Measurements from ENCODE around the gene CCDC69. TPM values are rescaled to one million over a fixed set of nuclear protein-coding genes. Genes with fewer than 3 reads are reported as not detected.

The CCDC69 gene
- total and polyA plus RNA-seq, 4 donors = 15.4 to 73.6 (median 61.9) TPM

DNA sequence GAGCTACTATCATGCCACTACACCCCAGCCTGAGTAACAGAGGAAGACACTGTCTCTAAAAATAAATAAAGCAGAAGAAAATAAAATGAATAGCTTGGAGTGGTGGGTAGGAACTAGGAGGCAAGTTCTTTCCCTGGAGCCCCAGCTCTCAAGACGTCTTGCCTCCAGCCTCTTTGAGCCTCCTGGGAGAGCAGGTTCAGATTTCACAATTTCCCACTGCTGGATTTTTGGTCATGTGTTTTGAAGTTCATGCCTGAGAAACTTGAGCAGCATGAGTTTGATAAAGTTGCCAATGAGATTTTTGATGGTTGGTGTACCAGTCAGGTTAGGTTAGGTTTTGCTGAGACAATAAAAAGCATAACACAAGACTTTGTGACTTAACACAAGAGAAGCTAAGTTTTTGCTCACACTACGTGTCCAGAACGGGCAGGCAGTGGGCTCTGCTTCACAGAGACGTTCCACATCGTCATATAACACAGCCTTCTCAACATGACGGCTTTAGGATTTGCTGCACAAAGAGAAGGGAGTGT, 4.1 kb upstream of the CCDC69 start:
- H3K9ac ChIP-seq (ENCODE audit: insufficient read depth in 1 of 2, low read length in 2 of 2) = no peak overlapping the region
- H3K9me3 ChIP-seq (ENCODE audit: control insufficient read depth in 4 of 4, insufficient read depth in 3 of 4, low read length in 3 of 4) = no peaks in the 10 kb centered on the region
- no peak overlapping the region for H3K27ac ChIP-seq (ENCODE audit: low read depth in 1 of 2, low read length in 1 of 2)
- no peak overlapping the region for H3K4me3 ChIP-seq
- 52 to 82% methylated on average over 6 of the region's 6 CpGs for WGBS, 2 donors
- no peak for ATAC-seq (ENCODE audit: insufficient read depth, low FRiP score)
- TF ChIP-seq, protein P1, sequence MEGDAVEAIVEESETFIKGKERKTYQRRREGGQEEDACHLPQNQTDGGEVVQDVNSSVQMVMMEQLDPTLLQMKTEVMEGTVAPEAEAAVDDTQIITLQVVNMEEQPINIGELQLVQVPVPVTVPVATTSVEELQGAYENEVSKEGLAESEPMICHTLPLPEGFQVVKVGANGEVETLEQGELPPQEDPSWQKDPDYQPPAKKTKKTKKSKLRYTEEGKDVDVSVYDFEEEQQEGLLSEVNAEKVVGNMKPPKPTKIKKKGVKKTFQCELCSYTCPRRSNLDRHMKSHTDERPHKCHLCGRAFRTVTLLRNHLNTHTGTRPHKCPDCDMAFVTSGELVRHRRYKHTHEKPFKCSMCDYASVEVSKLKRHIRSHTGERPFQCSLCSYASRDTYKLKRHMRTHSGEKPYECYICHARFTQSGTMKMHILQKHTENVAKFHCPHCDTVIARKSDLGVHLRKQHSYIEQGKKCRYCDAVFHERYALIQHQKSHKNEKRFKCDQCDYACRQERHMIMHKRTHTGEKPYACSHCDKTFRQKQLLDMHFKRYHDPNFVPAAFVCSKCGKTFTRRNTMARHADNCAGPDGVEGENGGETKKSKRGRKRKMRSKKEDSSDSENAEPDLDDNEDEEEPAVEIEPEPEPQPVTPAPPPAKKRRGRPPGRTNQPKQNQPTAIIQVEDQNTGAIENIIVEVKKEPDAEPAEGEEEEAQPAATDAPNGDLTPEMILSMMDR (IDR thresholded peaks at IDR 0.05; ENCODE audit: control extremely low read depth, extremely low read depth) = no peak
- no peak for DNase-seq
- H3K36me3 ChIP-seq (ENCODE audit: control insufficient read depth in 4 of 4, insufficient read depth in 4 of 4, low read length in 4 of 4) = no peaks in the 10 kb centered on the region
- peaks cover 0 to 4% (median 0%) of the 10 kb centered on the region in 5 donors for H3K4me1 ChIP-seq (ENCODE audit: control insufficient read depth in 5 of 5, insufficient read depth in 5 of 5, low read length in 5 of 5)
- peaks cover 0 to 2% (median 0%) of the 10 kb centered on the region in 3 donors for H3K27me3 ChIP-seq (ENCODE audit: control insufficient read depth in 3 of 3, insufficient read depth in 3 of 3, low read length in 2 of 3)

DNA sequence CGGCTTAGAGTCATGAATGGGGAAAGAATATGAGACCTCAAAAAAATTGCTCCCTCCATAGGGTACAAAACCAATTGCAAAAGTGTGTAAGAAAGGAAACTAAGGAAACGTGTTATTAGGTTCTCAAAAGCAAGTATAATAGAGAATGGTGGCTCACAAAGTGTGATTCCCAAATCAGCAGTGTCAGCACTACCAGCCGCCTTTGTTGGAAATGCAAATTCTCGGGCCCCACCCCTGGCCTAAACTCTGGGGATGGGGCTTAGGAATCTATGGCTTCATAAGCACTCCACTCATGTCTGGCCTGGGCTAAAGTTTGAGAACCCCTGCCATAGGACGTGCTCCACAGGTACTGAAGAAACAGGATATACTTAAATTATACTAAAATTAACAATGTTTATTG, 1.6 kb upstream of the CCDC69 start:
- Histone ChIP-seq H3K36me3 (ENCODE audit: control insufficient read depth in 4 of 4, insufficient read depth in 4 of 4, low read length in 4 of 4) (no peaks in the 10 kb centered on the region), H3K27ac (ENCODE audit: low read depth in 1 of 2, low read length in 1 of 2) (no peak overlapping the region), H3K27me3 (ENCODE audit: control insufficient read depth in 3 of 3, insufficient read depth in 3 of 3, low read length in 2 of 3) (peaks cover 0 to 2% (median 0%) of the 10 kb centered on the region in 3 donors), H3K4me3 (no peak overlapping the region), H3K9me3 (ENCODE audit: control insufficient read depth in 4 of 4, insufficient read depth in 3 of 4, low read length in 3 of 4) (no peaks in the 10 kb centered on the region), H3K9ac (ENCODE audit: insufficient read depth in 1 of 2, low read length in 2 of 2) (no peak overlapping the region), H3K4me1 (ENCODE audit: control insufficient read depth in 5 of 5, insufficient read depth in 5 of 5, low read length in 5 of 5) (peaks cover 0 to 24% (median 0%) of the 10 kb centered on the region in 5 donors)
- TF ChIP-seq, protein P1 (IDR thresholded peaks at IDR 0.05; ENCODE audit: control extremely low read depth, extremely low read depth) = no peak
- no peak for ATAC-seq (ENCODE audit: insufficient read depth, low FRiP score)
- DNase-seq = no peak
- 67 to 71% methylated on average over 5 of the region's 5 CpGs for WGBS, 2 donors

DNA sequence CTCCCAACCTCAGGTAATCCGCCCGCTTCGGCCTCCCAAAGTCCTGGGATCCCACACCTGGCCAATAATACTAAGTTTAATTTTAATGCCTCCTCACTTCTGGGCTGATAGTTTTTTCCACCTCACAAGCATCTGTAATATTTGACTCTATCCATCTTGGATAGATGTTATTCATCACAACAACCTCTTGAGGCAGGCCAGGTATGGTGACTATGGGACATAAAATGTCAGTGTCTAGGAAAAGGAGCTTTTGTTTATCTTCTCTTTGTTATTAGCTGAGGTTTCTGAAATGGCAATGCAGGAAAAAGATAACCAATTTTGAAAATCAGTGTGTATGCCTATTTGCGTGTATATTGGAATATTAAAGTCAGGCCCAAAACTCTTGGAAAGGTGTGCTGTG, 1.2 kb upstream of the CCDC69 start:
- no peak overlapping the region for H3K4me3 ChIP-seq
- TF ChIP-seq, protein P1 (IDR thresholded peaks at IDR 0.05; ENCODE audit: control extremely low read depth, extremely low read depth) = no peak
- H3K9me3 ChIP-seq (ENCODE audit: control insufficient read depth in 4 of 4, insufficient read depth in 3 of 4, low read length in 3 of 4) = no peaks in the 10 kb centered on the region
- ATAC-seq (ENCODE audit: insufficient read depth, low FRiP score) = no peak
- H3K27ac ChIP-seq (ENCODE audit: low read depth in 1 of 2, low read length in 1 of 2) = no peak overlapping the region
- no peak overlapping the region for H3K9ac ChIP-seq (ENCODE audit: insufficient read depth in 1 of 2, low read length in 2 of 2)
- H3K36me3 ChIP-seq (ENCODE audit: control insufficient read depth in 4 of 4, insufficient read depth in 4 of 4, low read length in 4 of 4) = no peaks in the 10 kb centered on the region
- no peak for DNase-seq
- H3K27me3 ChIP-seq (ENCODE audit: control insufficient read depth in 3 of 3, insufficient read depth in 3 of 3, low read length in 2 of 3) = peaks cover 0 to 2% (median 0%) of the 10 kb centered on the region in 3 donors
- WGBS, 2 donors = 96 to 97% methylated on average over 4 of the region's 4 CpGs
- H3K4me1 ChIP-seq (ENCODE audit: control insufficient read depth in 5 of 5, insufficient read depth in 5 of 5, low read length in 5 of 5) = peaks cover 0 to 25% (median 0%) of the 10 kb centered on the region in 5 donors

DNA sequence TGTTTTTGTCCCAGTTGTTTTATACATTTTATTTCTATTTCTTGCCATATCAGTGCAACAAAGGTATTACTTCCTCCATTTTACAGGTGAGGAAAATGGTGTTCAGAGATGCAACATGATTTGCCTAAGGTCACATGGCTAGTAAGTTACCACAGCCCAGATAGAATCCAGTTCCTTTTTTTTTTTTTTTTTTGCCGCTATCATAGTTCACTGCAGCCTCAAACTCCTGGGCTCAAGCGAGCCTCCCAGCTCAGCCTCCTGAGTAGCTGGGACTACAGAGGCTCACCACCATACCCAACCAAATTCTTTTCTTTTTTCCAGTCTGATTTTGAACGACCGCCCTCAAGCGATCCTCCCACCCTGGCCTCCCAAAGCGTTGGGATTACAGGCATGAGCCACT, 480 bp upstream of the CCDC69 start:
- TF ChIP-seq, protein P1 (IDR thresholded peaks at IDR 0.05; ENCODE audit: control extremely low read depth, extremely low read depth) = no peak
- Histone ChIP-seq H3K27ac (ENCODE audit: low read depth in 1 of 2, low read length in 1 of 2) (peak overlapping the region in 1 of 2 donors; percentile 94), H3K36me3 (ENCODE audit: control insufficient read depth in 4 of 4, insufficient read depth in 4 of 4, low read length in 4 of 4) (no peaks in the 10 kb centered on the region), H3K9ac (ENCODE audit: insufficient read depth in 1 of 2, low read length in 2 of 2) (no peak overlapping the region), H3K4me3 (no peak overlapping the region), H3K4me1 (ENCODE audit: control insufficient read depth in 5 of 5, insufficient read depth in 5 of 5, low read length in 5 of 5) (peaks cover 0 to 23% (median 0%) of the 10 kb centered on the region in 5 donors), H3K9me3 (ENCODE audit: control insufficient read depth in 4 of 4, insufficient read depth in 3 of 4, low read length in 3 of 4) (no peaks in the 10 kb centered on the region), H3K27me3 (ENCODE audit: control insufficient read depth in 3 of 3, insufficient read depth in 3 of 3, low read length in 2 of 3) (peaks cover 0 to 2% (median 0%) of the 10 kb centered on the region in 3 donors)
- no peak for ATAC-seq (ENCODE audit: insufficient read depth, low FRiP score)
- DNase-seq = no peak
- WGBS, 2 donors = 64 to 84% methylated on average over 6 of the region's 6 CpGs

All from lung (tissue), 12 donors.